ENCODE measurements around the gene EAF2.

DNA sequence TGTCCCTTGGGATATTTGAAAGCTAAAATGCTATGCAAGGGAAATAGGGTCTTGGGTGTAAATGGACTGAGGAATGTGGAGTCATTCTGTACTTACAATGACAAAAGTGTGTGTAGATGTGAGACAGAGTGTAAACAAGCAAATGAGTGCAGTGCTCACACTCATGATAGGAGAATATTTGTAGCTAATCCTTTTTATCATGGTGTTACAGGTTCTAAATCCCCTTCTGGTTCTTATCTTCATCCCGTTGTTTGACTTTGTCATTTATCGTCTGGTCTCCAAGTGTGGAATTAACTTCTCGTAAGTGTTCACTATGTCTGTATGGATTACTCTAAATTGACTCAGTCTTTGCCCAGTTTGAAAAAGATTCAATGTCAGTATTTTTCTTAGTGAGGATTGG lies 89.7 kb downstream of the EAF2 start:
- TF ChIP-seq POLR2A (IDR thresholded peaks at IDR 0.05), result no peak
- TF ChIP-seq, protein P1, sequence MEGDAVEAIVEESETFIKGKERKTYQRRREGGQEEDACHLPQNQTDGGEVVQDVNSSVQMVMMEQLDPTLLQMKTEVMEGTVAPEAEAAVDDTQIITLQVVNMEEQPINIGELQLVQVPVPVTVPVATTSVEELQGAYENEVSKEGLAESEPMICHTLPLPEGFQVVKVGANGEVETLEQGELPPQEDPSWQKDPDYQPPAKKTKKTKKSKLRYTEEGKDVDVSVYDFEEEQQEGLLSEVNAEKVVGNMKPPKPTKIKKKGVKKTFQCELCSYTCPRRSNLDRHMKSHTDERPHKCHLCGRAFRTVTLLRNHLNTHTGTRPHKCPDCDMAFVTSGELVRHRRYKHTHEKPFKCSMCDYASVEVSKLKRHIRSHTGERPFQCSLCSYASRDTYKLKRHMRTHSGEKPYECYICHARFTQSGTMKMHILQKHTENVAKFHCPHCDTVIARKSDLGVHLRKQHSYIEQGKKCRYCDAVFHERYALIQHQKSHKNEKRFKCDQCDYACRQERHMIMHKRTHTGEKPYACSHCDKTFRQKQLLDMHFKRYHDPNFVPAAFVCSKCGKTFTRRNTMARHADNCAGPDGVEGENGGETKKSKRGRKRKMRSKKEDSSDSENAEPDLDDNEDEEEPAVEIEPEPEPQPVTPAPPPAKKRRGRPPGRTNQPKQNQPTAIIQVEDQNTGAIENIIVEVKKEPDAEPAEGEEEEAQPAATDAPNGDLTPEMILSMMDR (IDR thresholded peaks at IDR 0.05), result no peak
